ENCODE results near the gene SPRTN.

DNA sequence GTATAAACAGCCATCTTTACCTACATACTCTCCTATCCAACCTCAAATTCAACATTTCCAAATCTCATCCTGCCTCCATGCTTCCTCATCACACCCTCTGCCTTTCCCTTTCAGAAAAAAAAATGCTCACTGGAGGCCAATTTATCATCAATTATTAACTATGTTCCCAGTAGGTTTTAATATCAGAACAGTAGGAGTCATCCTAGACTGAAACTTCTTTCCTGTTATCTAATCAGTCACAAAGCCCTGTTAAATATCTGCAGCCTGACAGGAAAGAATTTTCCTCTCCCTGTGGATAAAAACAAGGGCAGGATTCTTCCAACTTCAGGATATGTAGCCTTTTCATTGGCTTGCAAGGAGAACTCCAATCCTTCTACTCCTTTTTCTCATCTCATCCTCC, 55.6 kb downstream of the SPRTN start:
- TF ChIP-seq, protein P1, sequence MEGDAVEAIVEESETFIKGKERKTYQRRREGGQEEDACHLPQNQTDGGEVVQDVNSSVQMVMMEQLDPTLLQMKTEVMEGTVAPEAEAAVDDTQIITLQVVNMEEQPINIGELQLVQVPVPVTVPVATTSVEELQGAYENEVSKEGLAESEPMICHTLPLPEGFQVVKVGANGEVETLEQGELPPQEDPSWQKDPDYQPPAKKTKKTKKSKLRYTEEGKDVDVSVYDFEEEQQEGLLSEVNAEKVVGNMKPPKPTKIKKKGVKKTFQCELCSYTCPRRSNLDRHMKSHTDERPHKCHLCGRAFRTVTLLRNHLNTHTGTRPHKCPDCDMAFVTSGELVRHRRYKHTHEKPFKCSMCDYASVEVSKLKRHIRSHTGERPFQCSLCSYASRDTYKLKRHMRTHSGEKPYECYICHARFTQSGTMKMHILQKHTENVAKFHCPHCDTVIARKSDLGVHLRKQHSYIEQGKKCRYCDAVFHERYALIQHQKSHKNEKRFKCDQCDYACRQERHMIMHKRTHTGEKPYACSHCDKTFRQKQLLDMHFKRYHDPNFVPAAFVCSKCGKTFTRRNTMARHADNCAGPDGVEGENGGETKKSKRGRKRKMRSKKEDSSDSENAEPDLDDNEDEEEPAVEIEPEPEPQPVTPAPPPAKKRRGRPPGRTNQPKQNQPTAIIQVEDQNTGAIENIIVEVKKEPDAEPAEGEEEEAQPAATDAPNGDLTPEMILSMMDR (IDR thresholded peaks at IDR 0.05) = peak in 1 of 6 experiments; percentile 36
- no peak for TF ChIP-seq POLR2A (IDR thresholded peaks at IDR 0.05)
